SK-N-SH (cell line): Measurements from ENCODE around the gene ASTN2. TPM values are rescaled to one million over a fixed set of nuclear protein-coding genes. Genes with fewer than 3 reads are reported as not detected.

Experiments
- CTCF ChIA-PET: fragments of 300-600, 350-600 bp; formaldehyde crosslinking; extraction: SDS; loops from one replicate; lab custom pipeline; 2021; lab: Yijun Ruan, JAX
- POLR2A ChIA-PET: fragments of 350-600 bp; sonication (Branson Sonifier 250); formaldehyde crosslinking; extraction: SDS; loops from one replicate; lab custom pipeline; 2020; ENCODE audit warnings: antibody characterized with exemption, inconsistent platforms; lab: Yijun Ruan, JAX
- DNase-seq: peaks from one replicate; pipeline ENCODE4 v3.0.0; 2012
- H2AFZ ChIP-seq: fragments of 200-600 bp; sonication (generic); 2 replicates; pipeline ENCODE4 v1.8.1; 2016; ENCODE audit warnings: antibody characterized with exemption, mild to moderate bottlenecking, low read depth
- H3F3A ChIP-seq: fragments of 200-600 bp; sonication (generic); replicated peaks from 2 replicates; pipeline ENCODE3; 2016; ENCODE audit warnings: antibody characterized with exemption, mild to moderate bottlenecking; ENCODE audit not compliant: insufficient read depth
- H3K27ac ChIP-seq, 2 experiments: fragments of 200-500 bp in 1 of 2; fragments of 200-600 bp in 1 of 2; sonication (Bioruptor generic) in 1 of 2; sonication (generic), shearing (Covaris generic) in 1 of 2; 2 replicates each; pipeline versions ENCODE4 v1.5.1 to v1.6.1; 2014 to 2016; ENCODE audit warnings: low read depth in 2 of 2, inconsistent platforms in 1 of 2, low read length in 1 of 2, mild to moderate bottlenecking in 1 of 2, mixed read lengths in 1 of 2
- H3K27me3 ChIP-seq: fragments of 200-600 bp; sonication (generic), shearing (Covaris generic); 2 replicates; pipeline ENCODE4 v1.6.1; 2016; ENCODE audit warnings: mixed run types; ENCODE audit not compliant: insufficient read depth
- H3K36me3 ChIP-seq, 2 experiments: fragments of 200-500 bp in 1 of 2; fragments of 200-600 bp in 1 of 2; sonication (Bioruptor generic) in 1 of 2; sonication (generic) in 1 of 2; replicated peaks in 1 of 2; 2 replicates each; pipeline versions ENCODE3 to v1.5.1; 2014 to 2016; ENCODE audit warnings: low read length in 1 of 2, mild to moderate bottlenecking in 1 of 2; ENCODE audit not compliant: insufficient read depth in 2 of 2, control insufficient read depth in 1 of 2
- H3K4me1 ChIP-seq, 2 experiments: fragments of 200-500 bp in 1 of 2; fragments of 200-600 bp in 1 of 2; sonication (Bioruptor generic) in 1 of 2; sonication (generic), shearing (Covaris generic) in 1 of 2; 2 replicates each; pipeline versions ENCODE4 v1.5.1 to v1.6.1; 2014 to 2016; ENCODE audit warnings: low read depth in 1 of 2, low read length in 1 of 2, mixed run types in 1 of 2; ENCODE audit not compliant: insufficient read depth in 2 of 2, control insufficient read depth in 1 of 2
- H3K4me2 ChIP-seq: fragments of 200-600 bp; sonication (generic), shearing (Covaris generic); 2 replicates; pipeline ENCODE4 v1.6.1; 2017; ENCODE audit warnings: mixed run types
- H3K4me3 ChIP-seq, 2 experiments: fragments of 200-500 bp in 1 of 2; fragments of 200-600 bp in 1 of 2; sonication (Bioruptor generic) in 1 of 2; sonication (generic), shearing (Covaris generic) in 1 of 2; 2 replicates each; pipeline versions ENCODE4 v1.5.1 to v1.8.1; 2014 to 2016; ENCODE audit warnings: low read depth in 2 of 2, inconsistent platforms in 1 of 2, low read length in 1 of 2, mild to moderate bottlenecking in 1 of 2, mixed read lengths in 1 of 2, moderate library complexity in 1 of 2
- H3K79me2 ChIP-seq: fragments of 200-600 bp; sonication (generic); 2 replicates; pipeline ENCODE4 v1.8.1; 2017; ENCODE audit warnings: mild to moderate bottlenecking; ENCODE audit not compliant: insufficient read depth
- H3K9ac ChIP-seq: fragments of 200-600 bp; sonication (generic); 2 replicates; pipeline ENCODE4 v1.6.1; 2017; ENCODE audit warnings: mixed run types
- H3K9me2 ChIP-seq: fragments of 200-600 bp; sonication (generic); 2 replicates; pipeline ENCODE4 v1.6.1; 2017; ENCODE audit warnings: mixed run types
- H3K9me3 ChIP-seq: fragments of 200-600 bp; sonication (generic); 2 replicates; pipeline ENCODE4 v1.6.1; 2017; ENCODE audit warnings: mixed run types, mild to moderate bottlenecking, moderate library complexity
- H4K20me1 ChIP-seq: fragments of 200-600 bp; sonication (generic); 2 replicates; pipeline ENCODE4 v1.6.1; 2017; ENCODE audit warnings: mild to moderate bottlenecking, mixed run types; ENCODE audit not compliant: insufficient read depth
- CTCF ChIP-seq: fragments of 200-600 bp; sonication (generic); IDR thresholded peaks from 2 replicates; pipeline ENCODE4 v1.6.1; 2017; ENCODE audit warnings: antibody characterized with exemption, mild to moderate bottlenecking, moderate library complexity
- FOXM1 ChIP-seq: IDR thresholded peaks from 2 replicates; pipeline ENCODE4 v1.4.0; 2012; ENCODE audit warnings: low read depth, mild to moderate bottlenecking
- GATA2 ChIP-seq: sonication (generic); formaldehyde crosslinking; IDR thresholded peaks from 2 replicates; pipeline ENCODE4 v1.5.0; 2020; ENCODE audit warnings: mild to moderate bottlenecking, missing genetic modification reagents
- MEF2A ChIP-seq: IDR thresholded peaks from 2 replicates; pipeline ENCODE4 v1.4.0; 2012; ENCODE audit warnings: low read depth, borderline replicate concordance
- MXI1 ChIP-seq: IDR thresholded peaks from 2 replicates; pipeline ENCODE4 v1.6.1; 2012; ENCODE audit warnings: mild to moderate bottlenecking, low read depth, low read length, improper control_type of control experiment
- RCOR1 ChIP-seq: fragments of 150-350 bp; IDR thresholded peaks from 2 replicates; pipeline ENCODE4 v1.6.1; 2017; ENCODE audit warnings: antibody characterized with exemption, low read length
- RFX5 ChIP-seq: IDR thresholded peaks from 2 replicates; pipeline ENCODE4 v1.6.1; 2012; ENCODE audit warnings: mild to moderate bottlenecking, improper control_type of control experiment, low read length
- RXRA ChIP-seq: IDR thresholded peaks from 2 replicates; pipeline ENCODE4 v1.4.0; 2012; ENCODE audit warnings: low read depth, mild to moderate bottlenecking, borderline replicate concordance
- SMC3 ChIP-seq: IDR thresholded peaks from 2 replicates; pipeline ENCODE4 v1.6.1; 2012; ENCODE audit warnings: low read depth, low read length, improper control_type of control experiment
- TAF1 ChIP-seq: IDR thresholded peaks from 2 replicates; pipeline ENCODE4 v1.6.1; 2012; ENCODE audit warnings: low read depth, mild to moderate bottlenecking, low read length, moderate library complexity, borderline replicate concordance
- TCF12 ChIP-seq: IDR thresholded peaks from 2 replicates; pipeline ENCODE4 v1.4.0; 2012
- TEAD4 ChIP-seq: IDR thresholded peaks from 2 replicates; pipeline ENCODE4 v1.4.0; 2012; ENCODE audit warnings: mild to moderate bottlenecking, borderline replicate concordance; ENCODE audit not compliant: insufficient read depth
- YY1 ChIP-seq: IDR thresholded peaks from 2 replicates; pipeline ENCODE4 v1.4.0; 2012; ENCODE audit warnings: low read depth, mild to moderate bottlenecking
- WGBS: methylation state at CpG from one replicate; pipeline ENCODE4 v1.1.6; 2017; ENCODE audit warnings: low lambda C conversion rate; 5-methylcytosine and 5-hydroxymethylcytosine counted together
- polyA plus RNA-seq, 3 experiments: library from polyadenylated mRNA; depleted of rRNA; stranded (reverse); fragments of >200 nt; gene quantifications; 2 replicates each; pipeline ENCODE4 v1.2.3, GENCODE V29; 2012
- TF ChIP-seq, protein P1 (sequence below): IDR thresholded peaks from 2 replicates; pipeline ENCODE4 v1.4.0; 2012; ENCODE audit warnings: low read depth, borderline replicate concordance
- TF ChIP-seq, protein P2 (sequence below): fragments of 150-350 bp; IDR thresholded peaks from 2 replicates; pipeline ENCODE4 v1.6.1; 2017; ENCODE audit warnings: antibody characterized with exemption, low read length, low read depth, borderline replicate concordance

Gene ASTN2
- polyA plus RNA-seq, 1 of the 3 experiments (the other 2 are of a cell fraction): 6.6 TPM

DNA sequence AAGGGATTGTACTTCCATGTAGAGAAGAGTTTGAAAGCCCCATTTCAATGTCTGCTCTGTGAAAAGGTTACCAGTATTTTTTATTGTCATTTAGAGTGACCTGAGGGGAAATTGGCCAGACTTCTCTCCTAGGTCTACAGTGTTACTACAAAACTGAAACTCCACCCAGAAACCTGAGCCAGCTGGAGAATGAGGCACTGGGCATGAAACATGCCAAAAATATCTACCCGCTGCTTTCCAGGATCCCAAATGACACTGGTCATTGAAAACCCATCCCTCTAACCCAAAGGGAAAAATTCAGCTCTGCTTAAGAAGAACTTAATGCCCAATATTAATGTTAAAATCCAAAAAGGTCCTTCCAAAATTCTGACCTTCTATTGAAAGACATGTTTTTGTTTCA is 826.9 kb downstream of the ASTN2 start:
- H3K9ac ChIP-seq: no peak overlapping the region
- no peaks in the 10 kb centered on the region for H3K9me3 ChIP-seq
- H3K79me2 ChIP-seq: no peaks in the 10 kb centered on the region
- no peaks in the 10 kb centered on the region; a peak in 1 of 4 replicates for H3K4me1 ChIP-seq
- 92% methylated on average over 1 of the region's 1 CpG for WGBS
- no peaks in the 10 kb centered on the region for H3F3A ChIP-seq
- H3K27ac ChIP-seq: no peak overlapping the region
- TF ChIP-seq RFX5 (no peak), GATA2 (no peak), RXRA (no peak)
- TF ChIP-seq, protein P1, sequence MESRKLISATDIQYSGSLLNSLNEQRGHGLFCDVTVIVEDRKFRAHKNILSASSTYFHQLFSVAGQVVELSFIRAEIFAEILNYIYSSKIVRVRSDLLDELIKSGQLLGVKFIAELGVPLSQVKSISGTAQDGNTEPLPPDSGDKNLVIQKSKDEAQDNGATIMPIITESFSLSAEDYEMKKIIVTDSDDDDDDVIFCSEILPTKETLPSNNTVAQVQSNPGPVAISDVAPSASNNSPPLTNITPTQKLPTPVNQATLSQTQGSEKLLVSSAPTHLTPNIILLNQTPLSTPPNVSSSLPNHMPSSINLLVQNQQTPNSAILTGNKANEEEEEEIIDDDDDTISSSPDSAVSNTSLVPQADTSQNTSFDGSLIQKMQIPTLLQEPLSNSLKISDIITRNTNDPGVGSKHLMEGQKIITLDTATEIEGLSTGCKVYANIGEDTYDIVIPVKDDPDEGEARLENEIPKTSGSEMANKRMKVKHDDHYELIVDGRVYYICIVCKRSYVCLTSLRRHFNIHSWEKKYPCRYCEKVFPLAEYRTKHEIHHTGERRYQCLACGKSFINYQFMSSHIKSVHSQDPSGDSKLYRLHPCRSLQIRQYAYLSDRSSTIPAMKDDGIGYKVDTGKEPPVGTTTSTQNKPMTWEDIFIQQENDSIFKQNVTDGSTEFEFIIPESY: no peak
- H4K20me1 ChIP-seq: no peaks in the 10 kb centered on the region
- H3K4me2 ChIP-seq: no peak overlapping the region
- ChIA-PET POLR2A (no interaction called here), CTCF (interaction anchor here (1.6 kb wide), 1 partner anchor 16 kb away, joined by 5 read pairs; no protein-coding TSS in a partner anchor)
- peaks cover 6 to 7% of the 10 kb centered on the region in 2 experiments for H3K36me3 ChIP-seq
- no peak overlapping the region for H3K4me3 ChIP-seq
- H2AFZ ChIP-seq: no peak overlapping the region
- H3K9me2 ChIP-seq: no peaks in the 10 kb centered on the region
- DNase-seq: no peak
- H3K27me3 ChIP-seq: no peaks in the 10 kb centered on the region

GRCh38 chr9:116585896-116586295 is 829.0 kb downstream of the ASTN2 start:
- H3K79me2 ChIP-seq: no peaks in the 10 kb centered on the region
- DNase-seq: no peak
- no peak overlapping the region for H3K4me2 ChIP-seq
- no peak overlapping the region for H3K27ac ChIP-seq
- no peak overlapping the region for H3K4me3 ChIP-seq
- no peaks in the 10 kb centered on the region for H3K9me2 ChIP-seq
- H3K4me1 ChIP-seq: no peaks in the 10 kb centered on the region; a peak in 1 of 4 replicates
- 82% methylated on average over 1 of the region's 1 CpG for WGBS
- no peaks in the 10 kb centered on the region for H3K9me3 ChIP-seq
- ChIA-PET CTCF (no interaction called here), POLR2A (no interaction called here)
- peaks cover 6 to 7% of the 10 kb centered on the region in 2 experiments for H3K36me3 ChIP-seq
- no peaks in the 10 kb centered on the region for H4K20me1 ChIP-seq
- H3K27me3 ChIP-seq: no peaks in the 10 kb centered on the region
- H3K9ac ChIP-seq: no peak overlapping the region
- TF ChIP-seq TAF1 (no peak), SMC3 (no peak), TCF12 (no peak), FOXM1 (no peak), MEF2A (no peak), CTCF (no peak), RCOR1 (no peak), MXI1 (no peak), YY1 (no peak), TEAD4 (no peak)
- TF ChIP-seq, protein P2, sequence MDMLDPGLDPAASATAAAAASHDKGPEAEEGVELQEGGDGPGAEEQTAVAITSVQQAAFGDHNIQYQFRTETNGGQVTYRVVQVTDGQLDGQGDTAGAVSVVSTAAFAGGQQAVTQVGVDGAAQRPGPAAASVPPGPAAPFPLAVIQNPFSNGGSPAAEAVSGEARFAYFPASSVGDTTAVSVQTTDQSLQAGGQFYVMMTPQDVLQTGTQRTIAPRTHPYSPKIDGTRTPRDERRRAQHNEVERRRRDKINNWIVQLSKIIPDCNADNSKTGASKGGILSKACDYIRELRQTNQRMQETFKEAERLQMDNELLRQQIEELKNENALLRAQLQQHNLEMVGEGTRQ: no peak
- H2AFZ ChIP-seq: no peak overlapping the region
- H3F3A ChIP-seq: no peaks in the 10 kb centered on the region
